HS-5 (cell line): ENCODE data around the gene KCNJ14.
A peak's percentile ranks its signal among the peaks of the same experiment; 100 is the strongest.
"Not testable (repeated sequence)": the region's sequence is repeated elsewhere in the genome, so short reads cannot be mapped to it uniquely, and the experiment has no call there.

ENCODE experiments used
- DNase-seq: peaks from one replicate; pipeline ENCODE4 v3.0.0-alpha.2; 2012; ENCODE audit warnings: low read depth

KCNJ14 gene

GRCh38 chr19:48471836-48472235 is 16.5 kb downstream of the KCNJ14 start:
- no peak for DNase-seq

GRCh38 chr19:48473161-48473966 is 18.0 kb downstream of the KCNJ14 start:
- no peak for DNase-seq

GRCh38 chr19:48474084-48474592 is 18.8 kb downstream of the KCNJ14 start:
- DNase-seq, result no peak

GRCh38 chr19:48475369-48476068 is 20.1 kb downstream of the KCNJ14 start:
- DNase-seq, result no peak

- no peak for DNase-seq
Observed at GRCh38 chr19:48476176-48476575, 20.8 kb downstream of the KCNJ14 start.

DNA sequence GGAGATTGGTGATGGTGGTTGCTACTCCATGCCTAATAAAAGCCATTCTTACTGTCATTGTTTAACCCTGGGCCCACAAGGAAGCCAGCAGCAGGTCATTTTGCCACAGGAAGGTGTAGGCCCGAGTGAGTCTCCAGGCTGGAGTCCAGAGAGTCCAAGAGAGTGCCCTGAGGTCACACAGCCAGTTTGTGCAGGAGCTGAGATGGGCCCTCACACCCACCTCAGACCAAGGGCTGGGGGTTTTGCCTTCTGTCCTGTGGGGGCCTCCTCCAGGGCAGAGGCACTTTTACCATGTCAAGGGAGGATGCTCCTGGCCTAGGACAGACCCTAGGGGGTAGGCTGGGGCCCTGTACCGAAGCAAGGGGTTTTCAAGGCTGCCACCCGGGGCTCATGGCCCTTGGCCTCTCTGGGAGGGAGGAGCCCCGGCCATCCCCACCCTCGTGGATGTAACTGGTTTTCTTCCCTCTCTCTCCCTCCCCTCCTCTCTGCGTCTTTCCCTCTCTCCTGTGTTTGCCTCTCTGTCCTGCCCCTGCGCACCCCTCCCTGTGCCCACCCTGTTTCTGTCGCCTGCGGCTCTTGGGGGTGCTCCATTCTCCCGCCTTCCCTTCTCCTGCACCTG is 21.8 kb downstream of the KCNJ14 start:
- DNase-seq, result no peak

GRCh38 chr19:48477698-48478338 is 22.4 kb downstream of the KCNJ14 start:
- no peak for DNase-seq

DNA sequence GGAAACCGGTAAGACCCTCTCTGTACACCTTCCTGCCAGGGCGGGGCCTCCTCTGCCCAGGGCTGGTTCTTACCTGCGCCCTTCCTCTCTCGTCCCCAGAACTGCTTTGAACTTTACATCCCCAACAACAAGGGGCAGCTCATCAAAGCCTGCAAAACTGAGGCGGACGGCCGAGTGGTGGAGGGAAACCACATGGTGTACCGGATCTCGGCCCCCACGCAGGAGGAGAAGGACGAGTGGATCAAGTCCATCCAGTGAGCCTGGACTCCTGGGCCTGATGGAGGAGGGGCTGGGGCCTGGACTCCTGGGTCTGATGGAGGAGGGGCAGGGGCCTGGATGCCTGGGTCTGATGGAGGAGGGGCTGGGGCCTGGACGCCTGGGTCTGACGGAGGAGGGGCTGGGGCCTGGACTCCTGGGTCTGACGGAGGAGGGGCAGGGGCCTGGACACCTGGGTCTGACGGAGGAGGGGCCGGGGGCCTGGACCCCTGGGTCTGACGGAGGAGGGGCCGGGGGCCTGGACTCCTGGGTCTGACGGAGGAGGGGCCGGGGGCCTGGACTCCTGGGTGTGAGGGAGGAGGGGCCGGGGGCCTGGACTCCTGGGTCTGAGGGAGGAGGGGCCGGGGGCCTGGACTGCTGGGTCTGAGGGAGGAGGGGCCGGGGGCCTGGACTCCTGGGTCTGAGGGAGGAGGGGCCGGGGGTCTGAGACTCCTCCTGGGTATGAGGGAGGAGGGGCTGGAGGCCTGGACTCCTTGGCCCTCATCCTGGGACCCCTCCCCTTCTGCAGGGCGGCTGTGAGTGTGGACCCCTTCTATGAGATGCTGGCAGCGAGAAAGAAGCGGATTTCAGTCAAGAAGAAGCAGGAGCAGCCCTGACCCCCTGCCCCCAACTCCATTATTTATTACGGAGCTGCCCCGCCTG is 23.2 kb downstream of the KCNJ14 start:
- no peak for DNase-seq

DNA sequence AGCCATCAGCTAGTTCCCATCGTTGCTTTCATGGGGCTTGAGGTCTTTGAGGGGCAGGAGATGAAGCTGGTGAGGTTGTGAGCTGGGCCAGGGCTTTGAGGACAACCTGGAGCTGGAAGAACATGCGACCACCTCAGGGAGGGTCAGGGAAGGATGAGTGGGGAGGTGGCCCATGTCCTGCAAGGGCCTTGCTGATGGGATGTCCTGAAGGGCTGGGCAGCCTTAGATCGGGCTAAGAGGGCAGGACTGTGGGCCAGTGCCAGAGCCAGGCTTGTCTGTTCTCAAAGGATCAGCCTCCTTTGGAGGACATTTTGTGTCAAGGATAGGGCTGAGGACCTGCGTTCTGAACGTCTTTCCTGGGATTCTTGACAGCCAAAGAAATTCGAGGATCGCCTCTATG is 24.3 kb downstream of the KCNJ14 start:
- no peak for DNase-seq

DNA sequence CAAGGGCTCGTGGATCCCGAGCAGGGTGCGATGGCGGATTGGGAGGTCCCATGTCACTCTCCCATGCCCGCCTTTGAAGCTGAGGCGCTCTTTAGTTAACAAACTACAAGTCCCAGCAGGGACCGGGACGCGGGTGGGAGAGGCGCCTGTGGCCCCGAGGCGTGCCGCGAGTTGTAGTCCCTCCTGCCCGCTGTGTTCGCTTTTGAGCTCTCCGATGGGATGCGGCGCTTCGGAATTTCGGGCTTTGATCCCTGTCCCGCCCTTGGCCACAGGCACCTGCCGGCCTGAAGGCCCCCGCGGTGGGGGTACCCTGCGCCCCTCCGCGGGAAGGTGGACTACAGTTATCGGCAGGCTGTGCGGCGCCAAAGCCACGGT is 24.8 kb downstream of the KCNJ14 start:
- no peak for DNase-seq

DNA sequence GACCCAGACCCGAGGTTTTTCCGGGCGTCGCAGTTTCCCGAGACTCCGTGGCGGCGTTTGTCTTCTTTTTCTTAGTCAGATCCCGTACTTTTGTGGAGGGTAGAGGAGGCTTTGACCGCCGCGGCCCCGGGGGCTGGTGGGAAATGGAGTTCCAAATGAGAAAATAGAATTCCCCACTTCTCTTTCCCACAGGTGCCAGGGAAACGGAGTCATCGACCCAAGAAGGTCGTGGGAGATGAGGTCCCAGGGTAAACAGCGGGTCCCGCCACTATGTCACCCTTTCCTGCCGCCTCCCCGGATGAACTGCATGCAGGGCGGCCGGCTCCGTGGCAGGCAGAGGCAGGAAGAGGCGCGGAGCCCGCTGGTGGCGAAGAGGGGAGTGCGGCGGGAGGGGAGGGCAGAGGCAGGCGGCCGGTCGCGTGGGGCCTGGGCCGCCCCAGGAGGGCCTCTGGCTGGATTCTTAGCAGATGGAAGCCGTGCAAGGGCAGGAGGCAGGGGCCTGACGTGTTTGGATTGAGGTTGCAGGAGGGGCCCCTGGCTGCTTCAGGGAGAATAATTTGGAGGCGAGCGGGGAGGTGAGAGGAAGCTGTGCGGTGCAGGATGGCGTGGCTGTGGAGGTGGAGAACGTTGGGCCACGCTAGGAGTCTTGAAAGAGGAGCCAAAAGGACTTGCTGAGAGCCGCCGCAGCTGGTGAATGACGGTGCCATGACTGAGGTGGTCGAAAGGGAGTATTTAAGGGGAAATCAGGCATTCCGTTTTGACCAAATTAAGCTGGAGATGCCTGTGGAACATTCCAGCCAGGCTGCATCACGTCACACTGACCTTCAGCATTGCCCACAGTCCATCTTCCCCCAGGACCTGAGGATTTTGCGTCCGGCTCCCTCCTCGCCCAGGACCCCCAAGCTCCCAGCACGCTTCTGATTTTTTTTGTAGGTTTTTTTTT is 25.5 kb downstream of the KCNJ14 start:
- DNase-seq, result no peak

GRCh38 chr19:48481846-48482639 is 26.7 kb downstream of the KCNJ14 start:
- DNase-seq, result no peak

- DNase-seq, result no peak
Observed at GRCh38 chr19:48483301-48483700, 27.9 kb downstream of the KCNJ14 start.

DNA sequence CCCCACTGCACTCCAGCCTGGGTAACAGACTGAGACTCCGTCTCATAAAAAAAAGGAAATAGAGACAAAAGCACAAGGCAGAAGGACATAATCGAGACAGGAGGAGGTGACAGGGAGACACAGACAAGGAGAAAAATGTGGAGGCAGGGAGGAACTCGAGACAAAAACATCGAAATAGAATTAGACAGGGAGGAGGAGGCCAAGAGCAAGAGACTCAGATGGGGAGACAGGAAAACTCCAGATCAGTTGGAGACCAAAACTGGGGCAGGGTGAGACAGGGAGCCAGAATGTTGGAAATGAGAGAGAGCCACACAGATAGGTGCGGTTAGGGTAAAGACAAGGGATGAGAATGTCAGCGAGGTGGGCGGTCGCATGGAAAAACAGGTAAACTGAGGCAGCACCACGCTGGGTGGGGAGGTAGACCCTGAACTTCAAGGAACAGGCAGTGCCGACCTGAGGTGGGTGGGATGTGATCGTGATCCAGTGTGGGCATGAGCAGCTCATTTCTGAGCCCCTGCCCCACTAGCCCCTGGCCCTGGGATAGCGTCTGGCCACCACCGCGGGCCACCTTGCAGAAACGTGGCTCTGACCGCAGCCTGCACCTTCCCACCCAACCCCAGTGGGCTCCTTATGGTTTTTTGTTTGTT is 29.0 kb downstream of the KCNJ14 start:
- no peak for DNase-seq

GRCh38 chr19:48484931-48485612 is 29.7 kb downstream of the KCNJ14 start:
- DNase-seq, result no peak

GRCh38 chr19:48486706-48487105 is 31.3 kb downstream of the KCNJ14 start:
- not testable (repeated sequence) for DNase-seq

GRCh38 chr19:48487544-48487943 is 32.2 kb downstream of the KCNJ14 start:
- no peak for DNase-seq

GRCh38 chr19:48487948-48488347 is 32.6 kb downstream of the KCNJ14 start:
- DNase-seq, result peak; percentile 81
